Hematopoietic multipotent progenitor cell treated with erythropoietin and hydrocortisone succinate and interleukin-3 and kit ligand, for 6 days (in vitro differentiated cells): ENCODE results near the gene SPACA6.
A peak's percentile ranks its signal among the peaks of the same experiment; 100 is the strongest.
"Not testable (repeated sequence)": the region's sequence is repeated elsewhere in the genome, so short reads cannot be mapped to it uniquely, and the experiment has no call there.

Experiments used
- DNase-seq: peaks from one replicate; pipeline ENCODE4 v3.0.0-alpha.2; 2015

Gene SPACA6

GRCh38 chr19:51706885-51707284, 13.8 kb downstream of the SPACA6 start:
- DNase-seq, result no peak

DNA sequence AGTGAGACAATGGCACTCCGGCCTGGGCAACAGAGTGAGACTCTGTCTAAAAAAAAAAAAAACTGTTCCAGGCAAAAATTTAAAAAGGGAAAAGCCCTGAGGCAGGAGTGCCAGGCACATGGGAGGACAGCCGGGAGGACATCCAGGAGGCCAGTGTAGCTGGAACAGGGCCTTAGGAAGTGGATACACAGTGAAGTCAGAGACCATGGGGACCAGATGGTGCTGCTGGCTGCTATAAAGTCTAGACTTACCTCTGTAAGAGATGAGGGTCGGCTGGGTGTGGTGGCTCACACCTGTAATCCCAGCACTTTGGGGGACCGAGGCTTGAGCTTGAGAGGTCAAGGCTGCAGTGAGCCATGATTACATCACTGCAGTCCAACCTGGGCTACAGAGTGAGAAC, 15.7 kb downstream of the SPACA6 start:
- DNase-seq, result no peak

GRCh38 chr19:51709575-51709974, 16.4 kb downstream of the SPACA6 start:
- DNase-seq, result no peak

DNA sequence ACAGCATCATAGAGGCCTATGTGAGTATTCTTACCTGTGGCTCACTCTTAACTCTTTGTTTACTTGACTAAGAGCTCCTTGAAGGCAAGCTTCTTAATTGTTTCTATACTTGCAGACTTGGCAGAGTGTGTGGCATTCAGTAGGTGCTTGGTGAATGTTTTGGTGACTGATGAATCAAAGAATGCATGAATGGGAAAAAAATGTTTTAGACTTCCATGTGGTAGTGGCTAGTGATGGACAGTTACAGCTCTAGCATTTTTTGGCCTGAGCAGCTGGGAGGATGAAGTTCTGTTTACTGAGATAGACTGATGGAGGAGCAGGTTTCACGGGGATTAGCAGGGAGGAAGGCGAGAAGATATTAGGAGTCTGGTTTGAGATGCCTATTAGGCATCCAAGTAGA, 17.0 kb downstream of the SPACA6 start:
- no peak for DNase-seq

- DNase-seq, result no peak
These were observed 18.6 kb downstream of the SPACA6 start for GRCh38 chr19:51711702-51712101.

- peak; percentile 42 for DNase-seq
These were observed 19.4 kb downstream of the SPACA6 start for GRCh38 chr19:51712461-51713081.

DNA sequence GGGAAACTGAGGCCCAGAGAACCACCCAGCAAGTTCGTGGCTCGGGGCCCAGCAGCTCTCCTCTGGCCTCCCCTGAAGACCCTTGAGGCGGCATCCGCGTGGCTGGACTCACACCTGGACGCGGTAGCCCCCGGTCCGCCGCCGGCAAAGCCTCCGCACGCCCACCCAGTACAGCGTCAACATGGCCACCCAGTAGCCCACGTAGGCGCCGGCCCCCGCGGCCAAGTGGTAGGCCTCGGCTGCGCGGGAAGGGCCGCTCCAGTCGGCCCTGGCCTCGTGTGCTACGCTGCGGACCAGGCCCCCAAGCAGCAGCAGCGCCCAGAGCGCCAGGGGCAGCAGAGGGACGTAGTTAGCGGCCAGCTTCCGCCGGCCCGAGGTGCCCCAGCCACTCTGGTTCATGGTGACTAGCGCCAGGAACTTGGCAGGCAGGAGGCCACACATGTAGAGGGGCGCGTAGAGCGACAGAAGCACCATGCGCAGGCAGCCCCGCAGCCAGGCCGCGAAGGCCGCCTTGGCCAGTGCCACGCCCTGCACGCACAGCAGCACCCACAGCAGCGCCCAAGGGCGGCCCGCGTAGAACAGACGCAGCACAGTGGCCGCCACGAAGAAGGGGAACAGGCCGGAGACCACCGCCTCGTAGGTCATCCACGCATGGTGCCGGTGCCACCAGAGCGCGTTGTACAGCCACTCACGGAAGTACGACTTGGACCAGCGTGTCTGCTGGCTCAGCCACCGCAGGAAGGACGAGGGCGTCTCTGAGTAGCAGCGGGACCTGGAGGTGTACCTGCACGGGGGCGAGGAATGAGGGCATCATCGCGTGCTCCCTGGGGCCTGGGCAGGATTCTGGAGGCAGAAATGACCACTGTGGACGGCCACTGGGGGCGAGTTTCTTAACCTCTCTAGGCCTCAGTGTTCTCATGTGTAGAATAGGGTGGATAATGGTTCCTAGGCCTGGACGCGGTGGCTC, 20.5 kb downstream of the SPACA6 start:
- no peak for DNase-seq

- DNase-seq, result peak; percentile 10
These were observed 21.7 kb downstream of the SPACA6 start for GRCh38 chr19:51714848-51715247.

DNA sequence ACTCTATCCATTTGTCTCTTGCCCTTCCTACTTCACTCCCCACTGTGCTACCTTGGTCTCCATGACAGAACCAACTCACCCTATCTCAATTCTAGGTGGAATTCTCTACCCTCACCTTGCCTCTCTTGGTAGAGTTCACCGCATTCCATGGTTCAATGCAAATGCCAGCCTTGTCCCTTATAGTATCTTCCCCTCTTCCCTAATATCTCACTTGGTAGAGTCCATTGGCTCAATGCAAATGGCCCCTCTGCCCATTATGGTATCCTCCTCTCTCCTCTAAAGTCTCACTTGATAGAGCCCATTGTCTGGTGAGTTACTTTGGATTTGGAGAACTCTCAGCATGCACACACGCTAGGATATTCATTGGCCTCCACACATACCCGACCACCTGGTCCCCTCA, 22.7 kb downstream of the SPACA6 start:
- no peak for DNase-seq

- DNase-seq, result no peak
These were observed 23.8 kb downstream of the SPACA6 start for GRCh38 chr19:51716925-51717324.

DNA sequence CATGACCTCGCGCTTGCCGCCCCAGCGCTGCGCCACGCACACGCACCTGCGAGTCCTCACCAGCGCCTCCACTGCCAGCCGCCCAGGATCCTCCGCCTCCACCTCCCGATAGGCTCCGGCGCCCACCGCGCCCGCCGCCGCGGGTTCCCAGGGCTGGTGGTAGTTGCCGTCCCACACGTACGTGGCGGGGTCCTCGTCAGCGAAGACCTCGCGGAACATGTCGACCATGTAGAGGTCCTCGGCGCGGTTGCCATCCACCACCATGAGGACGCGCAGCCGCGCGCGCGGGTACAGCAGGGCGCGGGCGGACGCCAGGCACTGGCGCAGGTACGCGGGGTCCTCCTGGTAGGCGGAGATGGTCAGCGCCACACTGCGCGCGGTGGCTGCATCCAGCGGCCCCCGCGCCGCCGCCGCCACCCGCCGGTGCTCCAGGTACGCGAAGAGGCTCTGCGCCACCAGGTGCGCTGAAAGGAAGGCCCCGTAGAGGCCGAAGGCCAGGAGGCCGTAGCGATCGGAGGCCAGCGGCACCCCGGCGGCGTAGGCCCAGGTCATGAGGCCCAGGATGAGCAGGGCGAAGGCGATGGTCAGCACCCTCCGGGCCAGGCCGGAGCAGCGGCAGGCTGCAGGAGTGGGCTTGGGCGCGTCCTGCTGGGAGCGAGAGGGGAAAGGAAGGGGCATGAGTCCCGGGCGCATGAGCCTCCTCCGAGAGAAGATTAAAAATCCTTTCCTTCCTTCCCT, 26.3 kb downstream of the SPACA6 start:
- no peak for DNase-seq

DNA sequence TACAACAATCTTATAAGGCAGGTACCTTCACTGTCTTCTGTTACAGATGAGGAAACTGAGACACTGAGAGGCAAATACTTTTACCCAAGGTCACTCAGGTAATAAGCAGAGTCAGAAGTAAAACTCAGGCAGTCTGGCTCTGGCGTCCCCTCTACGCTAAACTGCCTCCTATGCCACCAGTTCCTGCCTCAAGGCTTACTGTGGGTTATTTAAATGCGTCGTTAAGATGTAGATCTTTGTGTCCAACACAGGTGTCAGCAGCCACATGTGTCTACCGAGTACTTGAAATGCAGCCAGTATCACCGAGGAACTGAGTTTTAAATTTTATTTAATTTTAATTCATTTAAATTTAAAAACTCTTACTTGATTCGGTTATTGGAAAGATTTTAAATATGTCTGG, 28.8 kb downstream of the SPACA6 start:
- DNase-seq, result no peak

DNA sequence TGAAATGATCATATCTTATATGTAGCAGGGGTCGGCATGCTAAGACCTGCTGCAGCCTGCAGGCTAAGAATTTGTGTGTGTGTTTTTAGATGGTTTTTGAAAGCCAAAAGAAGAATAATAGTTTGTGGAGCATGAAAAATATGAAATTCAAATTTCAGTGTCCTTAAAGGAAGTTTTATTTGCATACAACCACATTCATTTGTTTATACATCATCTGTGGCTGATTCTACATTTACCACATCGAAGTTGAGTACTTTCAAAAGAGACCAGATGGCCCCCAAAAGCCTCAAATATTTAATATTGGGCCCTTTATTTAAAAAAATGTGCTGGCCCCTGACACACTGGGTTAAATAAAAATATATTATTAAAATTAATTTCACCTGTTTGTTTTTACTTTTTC, 29.4 kb downstream of the SPACA6 start:
- no peak for DNase-seq

GRCh38 chr19:51724543-51724942, 31.4 kb downstream of the SPACA6 start:
- DNase-seq, result no peak

DNA sequence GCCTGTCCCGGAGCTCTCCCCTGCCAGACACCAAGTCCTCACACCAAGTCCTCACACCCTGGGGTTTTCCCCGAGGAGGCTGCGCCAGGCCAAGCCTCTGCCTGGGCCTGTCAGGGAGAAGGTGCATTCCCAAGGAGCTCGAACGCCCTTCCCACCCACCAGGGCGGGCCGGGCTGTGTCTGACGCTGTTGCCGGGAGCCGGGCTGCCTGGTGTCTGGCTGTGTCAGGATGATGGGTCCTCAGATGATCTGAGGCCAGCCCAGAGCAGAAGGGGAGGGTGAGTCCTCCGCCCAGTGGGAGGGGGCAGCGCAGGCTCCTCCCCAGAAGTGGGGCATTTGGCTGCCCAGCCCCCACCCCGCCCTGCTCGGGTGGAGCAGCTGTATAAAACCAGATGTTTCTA, 32.9 kb downstream of the SPACA6 start:
- DNase-seq, result no peak

GRCh38 chr19:51727349-51727880, 34.3 kb downstream of the SPACA6 start:
- no peak for DNase-seq

DNA sequence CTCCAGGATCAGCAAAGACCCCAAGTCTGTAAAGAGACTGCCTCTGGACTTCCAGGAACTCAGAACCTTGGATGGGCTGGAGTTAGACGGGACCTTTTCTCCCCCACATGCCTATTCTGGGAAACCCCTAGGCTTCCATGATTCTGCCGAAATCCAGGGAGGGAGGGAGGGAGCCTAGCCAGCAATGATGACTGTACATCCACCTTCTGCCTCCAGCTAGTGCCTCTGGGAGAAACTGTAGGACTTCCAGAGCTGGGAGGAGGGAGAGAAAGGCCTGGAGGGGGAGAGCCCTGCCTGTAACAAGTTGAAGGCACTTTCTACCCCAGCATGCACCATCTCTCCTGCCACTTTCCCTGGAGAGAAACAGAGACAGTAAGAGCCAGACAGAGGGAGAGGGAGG, 36.7 kb downstream of the SPACA6 start:
- DNase-seq, result no peak

- no peak for DNase-seq
These were observed 40.8 kb downstream of the SPACA6 start for GRCh38 chr19:51733742-51734522.

GRCh38 chr19:51735759-51736449, 42.8 kb downstream of the SPACA6 start:
- peak; percentile 82 for DNase-seq

- no peak for DNase-seq
These were observed 44.3 kb downstream of the SPACA6 start for GRCh38 chr19:51737389-51737788.

DNA sequence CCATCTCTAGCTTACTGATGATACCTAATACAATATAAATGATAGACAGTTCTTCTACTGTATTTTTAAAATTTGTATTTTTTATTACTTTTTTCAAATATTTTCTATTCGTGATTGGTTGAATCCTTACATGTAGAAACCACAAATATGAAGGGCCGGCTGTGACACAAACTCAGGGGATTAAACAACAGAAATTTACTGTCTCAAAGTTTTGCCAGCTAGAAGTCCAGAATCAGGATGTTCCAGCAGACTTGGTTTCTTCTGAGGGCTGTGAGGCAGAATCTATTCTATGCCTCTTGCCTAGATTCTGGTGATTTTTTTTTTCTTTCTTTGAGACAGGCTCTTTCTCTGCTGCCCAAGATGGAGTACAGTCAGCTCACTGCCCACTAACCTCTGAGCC, 44.8 kb downstream of the SPACA6 start:
- DNase-seq, result no peak

DNA sequence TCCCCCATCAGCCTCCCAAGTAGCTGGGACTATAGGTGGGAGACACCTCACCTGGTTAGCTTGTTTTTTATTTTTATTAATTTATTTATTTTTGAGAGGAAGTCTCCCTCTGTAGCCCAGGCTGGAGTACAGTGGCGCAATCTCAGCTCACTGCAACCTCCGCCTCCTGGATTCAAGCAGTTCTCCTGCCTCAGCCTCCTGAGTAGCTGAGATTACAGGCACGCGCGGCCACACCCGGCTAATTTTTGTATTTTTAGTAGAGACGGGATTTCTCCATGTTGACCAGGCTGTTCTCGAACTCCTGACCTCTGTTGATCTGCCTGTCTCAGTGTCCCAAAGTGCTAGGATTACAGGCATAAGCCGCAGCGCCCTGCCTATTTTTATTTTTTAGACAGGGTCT, 45.4 kb downstream of the SPACA6 start:
- DNase-seq, result not testable (repeated sequence)
